Peyer's patch (tissue), 4 donors: Measurements from ENCODE around the gene PARP1.
"Not testable (repeated sequence)": the region's sequence is repeated elsewhere in the genome, so short reads cannot be mapped to it uniquely, and the experiment has no call there.

Experiments
- POLR2A ChIP-seq, 2 donors: fragments of 450-650 bp; IDR thresholded peaks; one replicate each; pipeline ENCODE4 v1.5.1; 2017; ENCODE audit warnings: antibody characterized with exemption in 2 of 2, mild to moderate bottlenecking in 2 of 2, moderate library complexity in 2 of 2
- TF ChIP-seq, protein P1 (sequence below), 6 experiments: fragments of 450-650 bp in 4 of 6; fragments of 200-600 bp in 2 of 6; sonication (generic) in 1 of 6; IDR thresholded peaks; one replicate each; pipeline ENCODE4 v1.5.1; 2017 to 2019; ENCODE audit warnings: antibody characterized with exemption in 6 of 6, mild to moderate bottlenecking in 3 of 6, moderate library complexity in 1 of 6

DNA sequence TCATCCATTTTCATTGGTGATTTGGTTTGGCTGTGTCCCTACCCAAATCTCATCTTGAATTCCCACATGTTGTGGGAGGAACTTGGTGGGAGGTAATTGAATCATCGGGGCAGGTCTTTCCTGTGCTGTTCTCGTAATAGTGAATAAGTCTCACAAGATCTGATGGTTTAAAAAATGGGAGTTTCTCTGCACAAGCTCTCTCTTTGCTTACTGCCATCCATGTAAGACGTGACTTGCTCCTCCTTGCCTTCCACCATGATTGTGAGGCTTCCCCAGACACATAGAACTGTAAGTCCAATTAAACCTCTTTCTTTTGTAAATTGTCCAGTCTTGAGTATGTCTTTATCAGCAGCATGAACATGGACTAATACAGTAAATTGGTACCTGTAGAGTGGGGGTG is 67.8 kb downstream of the PARP1 start:
- TF ChIP-seq POLR2A (IDR thresholded peaks at IDR 0.05) = not testable (repeated sequence)
- TF ChIP-seq, protein P1, sequence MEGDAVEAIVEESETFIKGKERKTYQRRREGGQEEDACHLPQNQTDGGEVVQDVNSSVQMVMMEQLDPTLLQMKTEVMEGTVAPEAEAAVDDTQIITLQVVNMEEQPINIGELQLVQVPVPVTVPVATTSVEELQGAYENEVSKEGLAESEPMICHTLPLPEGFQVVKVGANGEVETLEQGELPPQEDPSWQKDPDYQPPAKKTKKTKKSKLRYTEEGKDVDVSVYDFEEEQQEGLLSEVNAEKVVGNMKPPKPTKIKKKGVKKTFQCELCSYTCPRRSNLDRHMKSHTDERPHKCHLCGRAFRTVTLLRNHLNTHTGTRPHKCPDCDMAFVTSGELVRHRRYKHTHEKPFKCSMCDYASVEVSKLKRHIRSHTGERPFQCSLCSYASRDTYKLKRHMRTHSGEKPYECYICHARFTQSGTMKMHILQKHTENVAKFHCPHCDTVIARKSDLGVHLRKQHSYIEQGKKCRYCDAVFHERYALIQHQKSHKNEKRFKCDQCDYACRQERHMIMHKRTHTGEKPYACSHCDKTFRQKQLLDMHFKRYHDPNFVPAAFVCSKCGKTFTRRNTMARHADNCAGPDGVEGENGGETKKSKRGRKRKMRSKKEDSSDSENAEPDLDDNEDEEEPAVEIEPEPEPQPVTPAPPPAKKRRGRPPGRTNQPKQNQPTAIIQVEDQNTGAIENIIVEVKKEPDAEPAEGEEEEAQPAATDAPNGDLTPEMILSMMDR (IDR thresholded peaks at IDR 0.05) = not testable (repeated sequence)
